A549 (cell line): Measurements from ENCODE around the gene RNASE7. TPM values are rescaled to one million over a fixed set of nuclear protein-coding genes. Genes with fewer than 3 reads are reported as not detected.

Experiments used
- ATAC-seq, 2 experiments: fragments of 200-7000 bp in 1 of 2; fragments of >200 bp in 1 of 2; cut with Nextera tagmentation in 1 of 2; cut with Tn5 transposase in 1 of 2; 3 replicates each; pipeline versions ENCODE4 v1.8.0 to v1.9.1; 2018 to 2020; ENCODE audit warnings: mild to moderate bottlenecking in 1 of 2, moderate library complexity in 1 of 2
- CTCF ChIA-PET: fragments of 300-600 bp; sonication (Branson Sonifier 250); formaldehyde crosslinking; extraction: SDS; loops from one replicate; lab custom pipeline; 2021; ENCODE audit warnings: antibody characterized with exemption, inconsistent platforms; lab: Yijun Ruan, JAX
- POLR2A ChIA-PET: fragments of 350-600 bp; formaldehyde crosslinking; extraction: SDS; loops from one replicate; lab custom pipeline; 2021; ENCODE audit warnings: antibody characterized with exemption, inconsistent platforms; lab: Yijun Ruan, JAX
- DNase-seq, 2 experiments: peaks; one replicate each; pipeline versions ENCODE4 v3.0.0 to v3.0.0-alpha.2; 2011 to 2016; ENCODE audit warnings: low read depth in 1 of 2, low spot score in 1 of 2
- FAIRE-seq: peaks from 2 replicates; lab custom pipeline; 2011; peaks lifted over from hg19 to GRCh38; lab: Jason Lieb, UNC
- H3K27ac ChIP-seq, 2 experiments: fragments of >200 bp; sonication (Bioruptor Twin); formaldehyde crosslinking; 3 replicates each; pipeline ENCODE4 v1.5.1; 2016 to 2017
- H3K4me1 ChIP-seq: fragments of >200 bp; sonication (Bioruptor Twin); formaldehyde crosslinking; 3 replicates; pipeline ENCODE4 v1.6.1; 2016
- H3K4me2 ChIP-seq: fragments of >200 bp; sonication (Bioruptor Twin); formaldehyde crosslinking; 3 replicates; pipeline ENCODE4 v1.6.1; 2016
- H3K4me3 ChIP-seq: fragments of >200 bp; sonication (Bioruptor Twin); formaldehyde crosslinking; 3 replicates; pipeline ENCODE4 v1.5.1; 2016
- H3K9me3 ChIP-seq: fragments of >200 bp; sonication (Bioruptor Twin); formaldehyde crosslinking; 3 replicates; pipeline ENCODE4 v1.6.1; 2016
- CBX8 ChIP-seq: fragments of 200-600 bp; sonication (generic); IDR thresholded peaks from 2 replicates; pipeline ENCODE4 v1.6.1; 2016
- EHF ChIP-seq: fragments of 250-450 bp; sonication (Bioruptor Pico); IDR thresholded peaks from 2 replicates; pipeline ENCODE4 v1.5.0; 2020; ENCODE audit warnings: mild to moderate bottlenecking
- EP300 ChIP-seq, 2 experiments: fragments of >200 bp; sonication (Bioruptor Twin); formaldehyde crosslinking; IDR thresholded peaks; 2 replicates in 1 of 2; 3 replicates in 1 of 2; pipeline ENCODE4 v1.6.1; 2016 to 2017
- ESRRA ChIP-seq: fragments of 150-350 bp; IDR thresholded peaks from 2 replicates; pipeline ENCODE4 v1.6.1; 2014; ENCODE audit warnings: mild to moderate bottlenecking, low read length, borderline replicate concordance
- FOSL2 ChIP-seq, 2 experiments: fragments of 450-650 bp in 1 of 2; fragments of >200 bp in 1 of 2; sonication (Bioruptor Twin) in 1 of 2; formaldehyde crosslinking; IDR thresholded peaks; 2 replicates each; pipeline versions ENCODE4 v1.5.0 to v1.6.1; 2016 to 2020; ENCODE audit warnings: mild to moderate bottlenecking in 1 of 2, moderate library complexity in 1 of 2
- FOXS1 ChIP-seq: fragments of 250-450 bp; sonication (Bioruptor Pico); IDR thresholded peaks from 2 replicates; pipeline ENCODE4 v1.5.0; 2020; ENCODE audit warnings: mild to moderate bottlenecking, moderate library complexity
- GATA3 ChIP-seq: IDR thresholded peaks from 2 replicates; pipeline ENCODE4 v1.6.1; 2012; ENCODE audit warnings: borderline replicate concordance
- HDAC2 ChIP-seq: fragments of 200-600 bp; sonication (generic); IDR thresholded peaks from 2 replicates; pipeline ENCODE4 v1.6.1; 2016
- HOXB13 ChIP-seq: fragments of 250-450 bp; sonication (Bioruptor Pico); IDR thresholded peaks from 2 replicates; pipeline ENCODE4 v1.5.0; 2020; ENCODE audit warnings: low read depth, mild to moderate bottlenecking, moderate library complexity
- JUN ChIP-seq, 2 experiments: fragments of >200 bp; sonication (Bioruptor Twin); formaldehyde crosslinking; IDR thresholded peaks; 2 replicates in 1 of 2; 3 replicates in 1 of 2; pipeline ENCODE4 v1.6.1; 2016 to 2017
- MAFK ChIP-seq: fragments of 450-650 bp; IDR thresholded peaks from 2 replicates; pipeline ENCODE4 v1.6.1; 2014; ENCODE audit not compliant: partially characterized antibody
- MYC ChIP-seq: IDR thresholded peaks from 2 replicates; pipeline ENCODE4 v1.6.1; 2012; ENCODE audit warnings: mild to moderate bottlenecking, inconsistent platforms, low read length, improper control_type of control experiment, borderline replicate concordance
- PBX3 ChIP-seq: IDR thresholded peaks from 2 replicates; pipeline ENCODE4 v1.6.1; 2012
- PHF8 ChIP-seq: fragments of 200-600 bp; sonication (generic); IDR thresholded peaks from 2 replicates; pipeline ENCODE4 v1.6.1; 2016; ENCODE audit warnings: low read depth, mild to moderate bottlenecking, antibody characterized with exemption, moderate library complexity, borderline replicate concordance
- POLR2A ChIP-seq: IDR thresholded peaks from 2 replicates; pipeline ENCODE4 v1.6.1; 2012; ENCODE audit warnings: mild to moderate bottlenecking, low read length
- RAD21 ChIP-seq, 2 experiments: fragments of >200 bp in 1 of 2; sonication (Bioruptor Twin) in 1 of 2; formaldehyde crosslinking in 1 of 2; IDR thresholded peaks in 1 of 2; conservative IDR thresholded peaks in 1 of 2; 2 replicates in 1 of 2; 3 replicates in 1 of 2; pipeline ENCODE4 v1.6.1; 2012 to 2018; ENCODE audit warnings: inconsistent platforms in 1 of 2
- RCOR1 ChIP-seq: fragments of 150-350 bp; IDR thresholded peaks from 2 replicates; pipeline ENCODE4 v1.6.1; 2014; ENCODE audit warnings: antibody characterized with exemption, low read length, low read depth
- RNF2 ChIP-seq: fragments of 200-600 bp; sonication (generic); IDR thresholded peaks from 2 replicates; pipeline ENCODE4 v1.6.1; 2016; ENCODE audit warnings: low read depth, mild to moderate bottlenecking, antibody characterized with exemption, moderate library complexity, borderline replicate concordance
- TFCP2L1 ChIP-seq: fragments of 250-450 bp; sonication (Bioruptor Pico); IDR thresholded peaks from 2 replicates; pipeline ENCODE4 v1.5.0; 2021; ENCODE audit warnings: mild to moderate bottlenecking
- TP53 ChIP-seq: fragments of 250-450 bp; sonication (Bioruptor Pico); IDR thresholded peaks from 2 replicates; pipeline ENCODE4 v1.5.0; 2021; ENCODE audit warnings: mild to moderate bottlenecking, moderate library complexity
- USF2 ChIP-seq: fragments of 450-650 bp; IDR thresholded peaks from 2 replicates; pipeline ENCODE4 v1.6.1; 2014; ENCODE audit warnings: antibody characterized with exemption
- ZC3H11A ChIP-seq: fragments of 450-650 bp; IDR thresholded peaks from 2 replicates; pipeline ENCODE4 v1.6.1; 2014; ENCODE audit warnings: antibody characterized with exemption, mild to moderate bottlenecking
- WGBS: methylation state at CpG from one replicate; pipeline ENCODE4 v1.1.6; 2017; ENCODE audit errors: missing lambda C conversion rate; 5-methylcytosine and 5-hydroxymethylcytosine counted together
- polyA plus RNA-seq, 4 experiments: library from polyadenylated mRNA; depleted of rRNA in 3 of 4; stranded (reverse); fragments of >200 nt; fragmentation: RNase III in 1 of 4; extraction: RNeasy Plus Mini Kit Qiagen cat#74134 plus additional on column Dnase treatment in 1 of 4; gene quantifications; 2 replicates in 3 of 4; 3 replicates in 1 of 4; pipeline ENCODE4 v1.2.3, GENCODE V29; 2011 to 2017
- TF ChIP-seq, protein P1 (sequence below): fragments of >200 bp; sonication (Bioruptor Twin); formaldehyde crosslinking; IDR thresholded peaks from 3 replicates; pipeline ENCODE4 v1.5.1; 2016

RNASE7 gene
- polyA plus RNA-seq, 2 of the 4 experiments (the other 2 are of a cell fraction) = not detected

GRCh38 chr14:21061347-21061668 is 19.1 kb downstream of the RNASE7 start:
- H3K27ac ChIP-seq = no peak overlapping the region
- CTCF ChIA-PET = interaction anchor here (1.4 to 9.5 kb wide), 6 partner anchors 21 to 91 kb away, joined by 5 to 251 read pairs (median 12); partner anchors contain the start of gene TMEM253
- 73% methylated on average over 3 of the region's 3 CpGs for WGBS
- peaks cover 22% of the 10 kb centered on the region for H3K4me1 ChIP-seq
- H3K4me2 ChIP-seq = no peak overlapping the region
- no peak for FAIRE-seq
- TF ChIP-seq USF2 = no peak
- TF ChIP-seq EP300 (IDR thresholded peaks at IDR 0.05) = no peak
- TF ChIP-seq HDAC2 = no peak
- TF ChIP-seq EHF = no peak
- no peak for TF ChIP-seq JUN (IDR thresholded peaks at IDR 0.05)
- no peak for TF ChIP-seq RCOR1
- H3K4me3 ChIP-seq = no peak overlapping the region
- no peak for DNase-seq
- POLR2A ChIA-PET = no interaction called here
- H3K9me3 ChIP-seq = no peaks in the 10 kb centered on the region
- no peak for ATAC-seq

DNA sequence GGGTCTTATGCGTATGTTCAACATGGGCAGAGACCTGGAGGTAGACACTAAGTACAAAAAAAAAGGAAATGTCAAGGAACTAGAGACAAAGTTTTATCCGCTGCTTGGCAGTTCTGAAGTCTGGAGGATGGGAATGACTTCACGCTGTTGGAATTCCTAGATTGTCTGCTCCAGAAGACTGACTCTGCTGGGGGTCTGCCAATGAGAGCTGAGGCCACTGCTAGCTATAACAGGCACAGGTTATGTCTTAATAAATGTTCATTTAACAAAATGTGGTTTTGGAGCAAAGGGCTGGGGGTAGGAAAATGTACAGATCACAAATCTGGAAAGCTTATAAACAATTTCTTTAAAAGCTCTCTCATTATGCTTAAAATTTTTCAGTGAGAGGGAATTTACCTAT is 21.3 kb downstream of the RNASE7 start:
- ChIA-PET POLR2A (no interaction called here), CTCF (interaction anchor here (0.7 to 9.5 kb wide), 6 partner anchors 27 to 73 kb away, joined by 3 to 251 read pairs (median 9); partner anchors contain the start of gene TMEM253)
- peak overlapping the region; percentile 64 for H3K4me2 ChIP-seq
- TF ChIP-seq FOXS1 (no peak), PBX3 (no peak), ESRRA (no peak), FOSL2 (IDR thresholded peaks at IDR 0.05) (no peak), FOSL2 (CRISPR knock-in tag; IDR thresholded peaks at IDR 0.05) (no peak), MYC (no peak), GATA3 (no peak), RNF2 (no peak), TFCP2L1 (CRISPR knock-in tag) (no peak), TP53 (CRISPR knock-in tag) (no peak), HOXB13 (no peak), ZC3H11A (no peak), EHF (no peak), MAFK (no peak), CBX8 (no peak), POLR2A (no peak)
- TF ChIP-seq, protein P1, sequence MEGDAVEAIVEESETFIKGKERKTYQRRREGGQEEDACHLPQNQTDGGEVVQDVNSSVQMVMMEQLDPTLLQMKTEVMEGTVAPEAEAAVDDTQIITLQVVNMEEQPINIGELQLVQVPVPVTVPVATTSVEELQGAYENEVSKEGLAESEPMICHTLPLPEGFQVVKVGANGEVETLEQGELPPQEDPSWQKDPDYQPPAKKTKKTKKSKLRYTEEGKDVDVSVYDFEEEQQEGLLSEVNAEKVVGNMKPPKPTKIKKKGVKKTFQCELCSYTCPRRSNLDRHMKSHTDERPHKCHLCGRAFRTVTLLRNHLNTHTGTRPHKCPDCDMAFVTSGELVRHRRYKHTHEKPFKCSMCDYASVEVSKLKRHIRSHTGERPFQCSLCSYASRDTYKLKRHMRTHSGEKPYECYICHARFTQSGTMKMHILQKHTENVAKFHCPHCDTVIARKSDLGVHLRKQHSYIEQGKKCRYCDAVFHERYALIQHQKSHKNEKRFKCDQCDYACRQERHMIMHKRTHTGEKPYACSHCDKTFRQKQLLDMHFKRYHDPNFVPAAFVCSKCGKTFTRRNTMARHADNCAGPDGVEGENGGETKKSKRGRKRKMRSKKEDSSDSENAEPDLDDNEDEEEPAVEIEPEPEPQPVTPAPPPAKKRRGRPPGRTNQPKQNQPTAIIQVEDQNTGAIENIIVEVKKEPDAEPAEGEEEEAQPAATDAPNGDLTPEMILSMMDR = no peak
- FAIRE-seq (no peak), ATAC-seq (peak; percentile 37 to 62; a peak in 3 of 6 replicates), DNase-seq (no peak)
- H3K27ac ChIP-seq = peak overlapping the region; percentile 22 to 52; a peak in 3 of 6 replicates
- WGBS = 23% methylated on average over 3 of the region's 3 CpGs
- peaks cover 23% of the 10 kb centered on the region for H3K4me1 ChIP-seq
- H3K9me3 ChIP-seq = no peaks in the 10 kb centered on the region
- no peak overlapping the region for H3K4me3 ChIP-seq

GRCh38 chr14:21066882-21067502 is 24.8 kb downstream of the RNASE7 start:
- POLR2A ChIA-PET = no interaction called here
- no peak overlapping the region for H3K4me2 ChIP-seq
- CTCF ChIA-PET = interaction anchor here (0.6 to 9.5 kb wide), 17 partner anchors 11 to 648 kb away, joined by 3 to 251 read pairs (median 9); partner anchors contain the start of genes TMEM253 and ZNF219
- H3K4me3 ChIP-seq = no peak overlapping the region
- no peak overlapping the region for H3K27ac ChIP-seq
- FAIRE-seq = no peak
- peak; percentile 22 to 25; a peak in 1 of 6 replicates for ATAC-seq
- H3K9me3 ChIP-seq = no peaks in the 10 kb centered on the region
- peak; percentile 41 for DNase-seq
- TF ChIP-seq RAD21 (conservative IDR thresholded peaks at IDR 0.05 in 1 of 2, IDR thresholded peaks at IDR 0.05 in 1 of 2) (peak; percentile 42 to 56), PHF8 (no peak)
- TF ChIP-seq, protein P1 = peak; percentile 48
- 27% methylated on average over 7 of the region's 7 CpGs for WGBS
- peaks cover 40% of the 10 kb centered on the region for H3K4me1 ChIP-seq
